WI38 (cell line): Measurements from ENCODE around the gene TRMT10A.

Source experiments
- H3K4me3 ChIP-seq: 2 replicates; pipeline ENCODE4 v1.5.1; 2011; ENCODE audit warnings: low read depth, mild to moderate bottlenecking, control low read depth, low read length
- CTCF ChIP-seq: IDR thresholded peaks from 2 replicates; pipeline ENCODE4 v1.5.1; 2012; ENCODE audit warnings: low read depth, mild to moderate bottlenecking, control low read depth, low read length

TRMT10A gene

DNA sequence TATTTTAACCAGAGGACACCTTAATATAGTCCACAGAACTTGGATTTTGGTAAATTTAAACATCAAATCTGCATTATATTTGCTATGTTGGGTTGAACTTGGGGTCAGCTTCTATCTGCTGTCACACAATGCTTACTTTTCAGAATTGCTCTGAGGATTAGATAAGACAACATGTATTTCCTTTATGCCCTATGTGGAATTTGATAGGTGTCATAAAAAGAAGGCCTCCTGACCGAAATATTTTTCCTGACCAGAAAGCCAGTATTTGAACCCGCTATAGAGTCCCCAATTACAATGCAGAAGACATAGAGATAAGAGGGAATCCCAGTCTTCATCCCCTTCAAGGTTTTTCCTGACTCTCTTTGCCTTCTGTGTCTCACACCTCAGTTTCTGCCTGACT is 14.9 kb upstream of the TRMT10A start:
- TF ChIP-seq CTCF, result no peak
- no peak overlapping the region for H3K4me3 ChIP-seq

DNA sequence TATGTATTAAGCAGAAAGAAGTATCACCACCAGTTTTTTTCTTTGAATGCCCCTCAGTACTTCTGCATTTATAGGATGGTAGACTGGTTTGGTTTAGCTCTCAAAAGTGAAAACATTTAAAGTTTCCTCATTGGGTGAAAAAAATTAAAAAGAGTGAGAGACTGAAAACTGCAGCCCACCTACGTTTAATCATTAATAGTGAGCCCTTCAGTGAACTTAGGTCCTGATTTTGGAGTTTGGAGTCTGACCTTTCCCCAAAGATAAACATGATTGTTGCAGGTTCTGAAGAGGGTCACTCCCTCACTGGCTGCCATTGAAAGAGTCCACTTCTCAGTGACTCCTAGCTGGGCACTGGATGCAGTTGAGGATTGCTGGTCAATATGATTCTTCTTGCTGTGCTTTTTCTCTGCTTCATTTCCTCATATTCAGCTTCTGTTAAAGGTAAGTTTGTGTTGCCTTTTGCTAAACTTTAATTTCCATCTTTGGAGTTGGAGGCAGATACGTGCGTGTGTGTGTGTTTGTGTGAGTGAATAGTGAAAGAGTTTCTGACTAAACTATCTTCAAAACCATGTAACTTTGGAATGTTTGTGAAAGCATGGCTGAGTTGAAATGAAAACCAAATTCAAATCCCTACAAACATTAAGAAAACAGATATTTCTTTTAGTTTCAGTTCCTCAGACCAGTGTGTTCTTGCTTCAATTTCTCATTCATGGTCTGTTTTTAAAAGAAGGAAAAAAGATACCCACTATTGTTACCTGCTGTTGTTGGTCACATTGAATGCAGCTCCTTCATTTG is 10.9 kb upstream of the TRMT10A start, which contains the start of gene MTTP:
TSS of gene MTTP (plus strand) at position 295 of the 795 bp plus-strand sequence. CDS start at position 381, 86 bp downstream.
- TF ChIP-seq CTCF, result no peak
- peak within 1 kb of the TSS; percentile 18; the same call in 1 of the 2 replicates for H3K4me3 ChIP-seq

GRCh38 chr4:99573735-99574368 is 10.0 kb upstream of the TRMT10A start:
- no peak for TF ChIP-seq CTCF

GRCh38 chr4:99572527-99573240 is 8.8 kb upstream of the TRMT10A start:
- no peak for TF ChIP-seq CTCF
- no peak overlapping the region for H3K4me3 ChIP-seq

More at GRCh38 chr4:99573735-99574368, 10.0 kb upstream of the TRMT10A start:
- no peak overlapping the region for H3K4me3 ChIP-seq

DNA sequence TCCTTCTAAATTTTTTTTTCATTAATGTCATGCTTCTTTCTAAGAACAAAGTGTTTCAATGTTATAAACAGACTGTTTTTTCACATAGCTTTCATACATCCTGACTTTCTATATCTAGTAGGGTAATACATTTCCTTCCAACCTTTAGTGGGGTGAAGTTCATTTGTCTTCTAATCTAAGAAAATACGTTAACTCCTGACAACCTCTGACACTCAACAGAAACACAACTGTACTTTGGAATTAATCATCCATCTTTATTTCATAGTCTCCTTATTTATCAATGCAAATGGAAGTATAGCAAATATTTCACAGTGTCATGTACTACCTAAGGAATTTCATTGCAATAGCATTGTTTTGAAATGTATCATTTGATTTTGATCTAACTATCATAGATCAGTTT is 8.0 kb upstream of the TRMT10A start:
- no peak for TF ChIP-seq CTCF
- H3K4me3 ChIP-seq, result no peak overlapping the region

DNA sequence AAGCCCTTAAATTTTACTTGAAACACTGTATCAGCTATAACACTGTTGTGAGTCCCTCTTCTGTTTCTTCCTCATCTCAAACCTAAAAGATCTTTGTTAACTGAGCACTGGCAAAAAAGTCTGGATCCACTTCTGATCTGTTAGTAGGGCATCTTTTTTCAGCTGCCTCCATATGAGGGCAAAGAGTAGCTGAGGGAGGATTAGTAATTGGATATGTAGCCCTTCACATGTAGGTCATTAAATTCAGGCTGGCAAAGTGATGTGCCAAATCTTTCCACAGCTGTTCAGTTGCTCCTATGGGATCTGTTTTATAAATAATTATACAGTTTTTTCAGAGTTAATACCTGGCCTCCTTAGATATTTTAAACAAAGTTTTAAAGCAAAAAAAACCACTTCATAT is 1.1 kb upstream of the TRMT10A start:
- no peak for TF ChIP-seq CTCF
- no peak overlapping the region for H3K4me3 ChIP-seq

- no peak for TF ChIP-seq CTCF
- H3K4me3 ChIP-seq, result no peak overlapping the region
These were observed 11.0 kb downstream of the TRMT10A start for GRCh38 chr4:99552872-99553271.
